ENCODE data around the gene C2CD4C. TPM values are rescaled to one million over a fixed set of nuclear protein-coding genes. Genes with fewer than 3 reads are reported as not detected.
"Not testable (repeated sequence)": the region's sequence is repeated elsewhere in the genome, so short reads cannot be mapped to it uniquely, and the experiment has no call there.

The C2CD4C gene
- total RNA-seq, 1 donor from 2014 or later: 0.16 TPM

- no peak for ATAC-seq
Measured at GRCh38 chr19:438416-438958, 29.5 kb upstream of the C2CD4C start.

GRCh38 chr19:437041-437440, 28.1 kb upstream of the C2CD4C start:
- ATAC-seq: no peak

GRCh38 chr19:436413-436950, 27.5 kb upstream of the C2CD4C start:
- no peak for ATAC-seq

GRCh38 chr19:435707-436412, 26.9 kb upstream of the C2CD4C start:
- ATAC-seq: peak; percentile 8

GRCh38 chr19:435056-435706, 26.2 kb upstream of the C2CD4C start:
- no peak for ATAC-seq

GRCh38 chr19:434152-434960, 25.4 kb upstream of the C2CD4C start:
- no peak for ATAC-seq

GRCh38 chr19:430701-431100, 21.8 kb upstream of the C2CD4C start:
- ATAC-seq: no peak

GRCh38 chr19:428149-428548, 19.2 kb upstream of the C2CD4C start:
- ATAC-seq: no peak

GRCh38 chr19:427675-428074, 18.7 kb upstream of the C2CD4C start:
- not testable (repeated sequence) for ATAC-seq

- ATAC-seq: no peak
Measured at GRCh38 chr19:426725-427445, 17.9 kb upstream of the C2CD4C start.

GRCh38 chr19:425056-425455, 16.1 kb upstream of the C2CD4C start:
- peak; percentile 15 for ATAC-seq

- ATAC-seq: no peak
Measured at GRCh38 chr19:424546-424945, 15.6 kb upstream of the C2CD4C start.

- ATAC-seq: no peak
Measured at GRCh38 chr19:423691-424466, 14.9 kb upstream of the C2CD4C start.

GRCh38 chr19:422917-423226, 13.9 kb upstream of the C2CD4C start:
- not testable (repeated sequence) for ATAC-seq

GRCh38 chr19:422213-422916, 13.4 kb upstream of the C2CD4C start:
- ATAC-seq: no peak

- ATAC-seq: no peak
Measured at GRCh38 chr19:419721-420515, 11.0 kb upstream of the C2CD4C start.

GRCh38 chr19:418761-419671, 10.1 kb upstream of the C2CD4C start:
- ATAC-seq: peak; percentile 24

GRCh38 chr19:416416-416815, 7.5 kb upstream of the C2CD4C start:
- ATAC-seq: no peak

- ATAC-seq: no peak
Measured at GRCh38 chr19:415292-415691, 6.3 kb upstream of the C2CD4C start.

Data from esophagus mucosa (tissue), 1 donor.